IPS-NIHi7 (cell line): ENCODE results near the gene PUM2.
"Not testable (repeated sequence)": the region's sequence is repeated elsewhere in the genome, so short reads cannot be mapped to it uniquely, and the experiment has no call there.

Experiments
- DNase-seq: peaks from one replicate; pipeline ENCODE4 v3.0.0; 2012; ENCODE audit warnings: mixed read lengths; ENCODE audit errors: extremely low spot score

Gene PUM2

GRCh38 chr2:20291106-20291564, 59.5 kb downstream of the PUM2 start:
- peak; percentile 92 for DNase-seq

DNA sequence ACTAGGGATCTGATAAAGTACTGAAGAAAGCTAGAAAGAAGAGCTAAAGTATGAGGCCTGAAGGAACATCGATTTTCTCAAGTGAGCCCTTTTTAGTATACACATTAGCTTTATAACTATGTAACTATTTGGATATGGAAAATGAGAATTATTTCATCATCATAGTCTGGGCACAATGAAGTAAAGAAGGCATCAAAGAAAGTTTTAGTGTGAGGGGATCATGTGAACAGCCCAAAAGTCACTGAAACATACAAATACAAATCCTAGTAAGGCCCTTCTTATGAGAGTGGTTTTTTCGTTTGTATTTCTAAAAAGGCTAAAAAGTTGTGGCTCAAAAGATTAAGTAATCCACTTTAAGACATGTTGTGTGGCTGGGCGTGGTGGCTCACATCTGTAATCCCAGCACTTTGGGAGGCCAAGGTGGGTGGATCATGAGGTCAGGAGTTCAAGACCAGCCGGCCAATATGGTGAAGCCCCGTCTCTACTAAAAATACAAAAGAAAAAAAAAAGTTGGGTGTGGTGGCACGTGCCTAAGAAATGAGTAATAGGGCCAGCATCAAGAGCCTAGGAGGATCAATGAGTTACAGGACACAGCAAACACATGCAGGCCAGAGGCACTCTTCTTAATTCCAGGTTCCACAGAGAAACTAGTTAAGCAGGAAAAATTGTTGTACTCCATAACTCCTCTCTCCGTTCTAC, 61.9 kb downstream of the PUM2 start:
- no peak for DNase-seq

DNA sequence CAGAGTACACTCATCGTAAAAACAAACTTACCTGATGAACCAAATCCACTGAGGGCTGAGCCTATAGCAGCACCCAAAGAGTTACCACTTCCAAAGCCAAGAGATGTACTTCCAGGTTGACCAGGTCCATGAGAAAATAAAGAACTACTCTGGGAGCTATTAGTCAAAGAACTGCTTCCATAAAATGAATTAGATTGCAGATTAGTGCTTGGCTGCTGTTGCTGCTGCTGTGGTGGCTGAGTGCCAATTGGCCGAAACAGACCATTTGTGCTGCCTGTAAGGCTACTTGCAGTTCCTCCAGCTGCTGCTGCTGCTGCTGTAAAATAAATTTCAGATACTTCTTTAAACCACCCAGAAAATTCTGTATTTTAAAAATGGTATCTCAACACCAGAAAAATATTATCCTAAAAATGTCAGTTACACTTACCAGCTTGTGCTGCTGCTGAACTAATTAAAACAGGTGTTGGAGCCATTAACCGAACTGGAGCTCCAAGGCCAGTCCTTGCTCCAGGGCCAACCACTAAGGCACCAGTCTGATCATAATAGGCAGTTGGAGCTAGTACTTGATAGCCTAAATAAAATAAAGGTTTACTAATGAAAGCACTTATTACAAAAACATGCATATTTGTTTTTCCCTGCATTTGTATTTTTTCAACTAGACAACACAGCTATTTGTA, 67.6 kb downstream of the PUM2 start:
- no peak for DNase-seq

GRCh38 chr2:20281876-20282275, 68.8 kb downstream of the PUM2 start:
- no peak for DNase-seq

- DNase-seq = no peak
Observed at GRCh38 chr2:20273042-20273441, 77.6 kb downstream of the PUM2 start.

DNA sequence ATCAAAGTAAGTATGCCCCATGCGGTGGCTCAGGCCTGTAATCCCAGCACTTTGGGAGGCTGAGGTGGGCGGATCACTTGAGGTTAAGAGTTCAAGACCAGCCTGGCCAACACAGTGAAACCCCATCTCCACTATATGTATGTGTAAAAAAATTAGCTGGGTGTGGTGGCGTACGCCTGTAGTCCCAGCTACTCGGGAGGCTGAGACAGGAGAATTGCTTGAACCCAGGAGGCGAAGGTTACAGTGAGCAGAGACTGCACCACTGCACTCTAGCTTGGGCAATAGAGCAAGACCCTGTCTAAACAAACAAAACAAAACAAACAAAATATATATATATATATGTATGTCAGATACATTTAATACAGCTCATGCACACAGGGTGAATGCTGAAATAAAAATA, 82.3 kb downstream of the PUM2 start:
- not testable (repeated sequence) for DNase-seq

- no peak for DNase-seq
Observed at GRCh38 chr2:20267529-20267928, 83.1 kb downstream of the PUM2 start.

GRCh38 chr2:20264629-20265028, 86.0 kb downstream of the PUM2 start:
- DNase-seq = no peak

DNA sequence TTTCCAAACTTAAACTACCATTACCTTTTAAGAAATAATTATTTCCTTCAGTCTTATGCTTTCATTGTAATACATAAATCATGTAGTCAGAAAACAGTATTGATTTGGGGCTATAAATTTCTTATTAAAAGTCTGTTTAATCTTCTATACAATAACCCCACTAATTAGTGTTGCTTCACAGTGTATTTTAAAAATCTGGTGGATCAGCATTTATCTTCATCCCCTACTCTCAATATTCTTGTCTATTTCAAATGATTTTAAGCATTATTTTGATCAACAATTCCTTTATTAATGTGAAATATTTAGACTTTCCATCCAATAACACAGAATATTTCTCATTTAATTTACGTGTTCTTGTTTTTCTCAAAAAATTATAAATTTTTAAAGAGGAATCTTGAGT, 93.2 kb downstream of the PUM2 start:
- no peak for DNase-seq

GRCh38 chr2:20254731-20255130, 95.9 kb downstream of the PUM2 start:
- DNase-seq = no peak

DNA sequence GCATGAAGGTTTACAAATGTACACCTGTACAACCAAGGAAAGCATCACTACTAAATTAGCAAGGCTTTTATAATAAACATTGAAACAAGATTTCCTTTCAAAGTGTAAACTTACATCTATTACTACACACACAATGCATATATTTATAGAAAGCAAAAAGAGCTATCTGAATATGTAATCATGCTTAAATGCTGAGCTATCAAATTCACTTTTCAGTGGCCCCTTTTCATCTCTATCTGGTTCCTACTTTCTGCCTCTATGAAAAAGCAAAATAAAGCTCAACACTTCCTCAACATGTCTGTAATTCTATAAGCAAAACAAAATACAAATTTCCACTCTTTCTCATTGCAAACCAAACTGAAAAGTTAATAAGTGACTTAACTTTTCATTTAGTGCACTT, 100.2 kb downstream of the PUM2 start:
- DNase-seq = no peak

- DNase-seq = no peak
Observed at GRCh38 chr2:20249170-20249569, 101.5 kb downstream of the PUM2 start.

GRCh38 chr2:20247084-20247483, 103.6 kb downstream of the PUM2 start:
- no peak for DNase-seq

DNA sequence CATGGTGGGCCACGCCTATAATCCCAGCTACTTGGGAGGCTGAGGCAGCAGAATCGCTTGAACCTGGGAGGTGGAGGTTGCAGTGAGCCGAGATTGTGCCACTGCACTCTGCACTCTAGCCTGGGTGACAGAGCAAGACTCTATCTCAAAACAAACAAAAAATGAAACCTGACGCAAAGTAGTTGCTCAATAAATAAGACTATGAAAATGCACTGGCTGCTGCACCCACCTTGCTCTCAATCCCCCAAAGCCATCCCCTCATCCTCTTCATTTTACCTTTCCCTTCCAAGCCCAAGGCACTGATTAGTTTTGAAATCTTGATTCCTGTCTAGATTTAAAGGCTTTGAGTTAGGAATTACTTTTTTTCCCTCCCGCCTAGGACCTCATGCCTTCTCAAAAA, 107.0 kb downstream of the PUM2 start:
- DNase-seq = not testable (repeated sequence)

- DNase-seq = peak; percentile 58
Observed at GRCh38 chr2:20242727-20243377, 107.8 kb downstream of the PUM2 start.

- DNase-seq = peak; percentile 90
Observed at GRCh38 chr2:20241973-20242726, 108.5 kb downstream of the PUM2 start.

GRCh38 chr2:20240291-20240690, 110.4 kb downstream of the PUM2 start:
- DNase-seq = not testable (repeated sequence)

- DNase-seq = peak; percentile 2
Observed at GRCh38 chr2:20236496-20236895, 114.1 kb downstream of the PUM2 start.

- DNase-seq = peak; percentile 6
Observed at GRCh38 chr2:20235655-20236305, 114.9 kb downstream of the PUM2 start.

DNA sequence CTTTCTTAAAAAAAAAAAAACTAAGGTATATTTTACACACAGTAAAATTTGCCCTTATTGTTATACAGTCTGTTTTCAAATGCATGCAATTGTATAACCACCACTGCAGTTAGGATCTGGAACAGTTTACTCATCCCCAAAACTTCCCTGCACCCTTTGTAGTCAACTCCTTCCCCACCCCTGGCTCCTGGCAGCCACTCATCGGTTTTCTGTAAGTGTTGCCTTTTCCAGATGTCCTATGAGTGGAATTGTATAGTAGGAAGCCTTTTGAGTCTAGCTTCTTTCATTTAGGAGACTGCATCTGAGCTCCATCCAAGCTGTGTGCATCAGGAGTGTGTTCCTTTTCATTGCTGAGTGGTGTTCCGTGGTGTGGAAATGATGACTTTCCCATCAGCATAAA, 116.0 kb downstream of the PUM2 start:
- not testable (repeated sequence) for DNase-seq

DNA sequence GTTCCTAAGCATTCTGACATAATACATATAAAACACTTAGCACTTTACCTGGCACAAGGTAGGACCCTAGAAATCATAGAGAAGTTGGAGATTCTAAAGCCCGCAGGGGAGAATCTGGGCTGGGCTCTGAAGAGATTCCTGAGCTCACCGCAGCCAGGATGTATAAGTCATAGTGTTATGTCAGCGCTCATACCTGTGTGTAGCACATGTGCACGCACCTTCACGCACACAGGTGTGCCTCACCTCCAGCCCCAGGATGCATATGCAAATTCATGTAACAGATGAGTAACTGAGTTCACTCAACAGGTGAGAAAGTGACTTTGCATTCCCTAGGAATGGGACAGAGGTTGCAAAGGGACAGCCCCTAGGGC, 117.8 kb downstream of the PUM2 start:
- peak; percentile 6 for DNase-seq

- DNase-seq = peak; percentile 81
Observed at GRCh38 chr2:20231598-20232026, 119.0 kb downstream of the PUM2 start.
